HEK293T (cell line): ENCODE results near the gene MEGF8.

Experiments
- ELF4 ChIP-seq: fragments of 450-650 bp; IDR thresholded peaks from 2 replicates; pipeline ENCODE4 v1.6.1; 2017; ENCODE audit warnings: antibody characterized with exemption
- TARDBP ChIP-seq: fragments of 450-650 bp; IDR thresholded peaks from 2 replicates; pipeline ENCODE4 v1.6.1; 2016

GRCh38 chr19:42294471-42295137 lies 30.8 kb upstream of the MEGF8 start:
- TF ChIP-seq ELF4, result no peak
- TF ChIP-seq TARDBP, result no peak
